Glomerular visceral epithelial cell (primary cell): ENCODE measurements around the gene SYT17.

Experiments used
- DNase-seq: peaks from one replicate; pipeline ENCODE4 v3.0.0-alpha.2; 2016; ENCODE audit errors: extremely low spot score

SYT17 gene

DNA sequence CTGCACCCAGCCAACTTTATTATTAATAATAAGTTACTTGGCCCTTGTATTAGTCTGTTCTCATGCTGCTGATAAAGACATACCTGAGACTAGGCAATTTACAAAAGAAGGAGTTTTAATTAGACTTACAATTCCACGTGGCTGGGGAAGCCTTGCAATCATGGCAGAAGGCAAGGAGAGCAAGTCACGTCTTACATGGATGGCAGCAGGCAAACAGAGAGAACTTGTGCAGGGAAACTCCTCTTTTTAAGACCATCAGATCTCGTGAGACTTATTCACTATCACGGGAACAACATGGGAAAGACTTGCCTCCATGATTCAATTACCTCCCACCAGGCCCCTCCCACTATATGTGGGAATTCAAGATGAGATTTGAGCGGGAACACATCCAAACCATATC is 47.7 kb downstream of the SYT17 start:
- no peak for DNase-seq

DNA sequence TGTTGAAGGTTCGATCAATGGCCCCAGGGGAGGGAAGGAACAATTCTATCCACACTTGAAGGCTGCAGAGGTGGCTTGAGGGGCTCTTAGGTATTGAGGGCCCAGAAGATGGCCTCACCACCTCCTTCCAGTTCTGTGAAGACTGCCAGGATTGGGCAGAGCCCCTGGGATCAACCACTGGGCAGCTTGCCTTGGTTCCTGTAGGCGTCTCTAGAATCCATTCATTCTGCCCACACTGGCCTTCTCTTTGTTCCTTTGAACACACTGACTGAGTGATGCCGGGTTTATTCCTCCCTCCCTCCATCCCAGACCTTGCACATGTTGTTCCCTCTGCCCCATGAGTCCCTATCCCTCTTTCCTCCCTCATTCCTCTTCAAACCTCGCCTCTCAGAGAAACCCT is 50.5 kb downstream of the SYT17 start:
- DNase-seq = no peak

DNA sequence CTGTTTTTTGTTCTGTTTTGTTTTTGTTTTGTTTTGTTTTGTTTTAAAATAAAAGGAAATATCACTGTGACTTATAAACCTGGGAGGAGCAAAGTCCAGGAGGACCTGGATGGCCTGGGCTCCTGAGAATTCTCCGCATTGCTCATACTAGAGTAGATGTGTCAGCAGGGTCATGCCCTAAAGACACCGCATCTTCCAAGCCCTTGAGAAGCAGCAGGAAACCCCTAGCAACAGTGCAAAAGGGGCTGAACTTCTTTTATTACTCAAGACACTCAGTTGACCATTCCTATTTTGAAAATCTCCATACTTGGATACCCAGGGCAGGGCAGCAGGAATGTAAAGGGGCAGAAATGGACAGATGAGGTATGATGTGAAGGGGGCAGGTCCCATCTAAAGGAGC is 51.8 kb downstream of the SYT17 start:
- DNase-seq = no peak

DNA sequence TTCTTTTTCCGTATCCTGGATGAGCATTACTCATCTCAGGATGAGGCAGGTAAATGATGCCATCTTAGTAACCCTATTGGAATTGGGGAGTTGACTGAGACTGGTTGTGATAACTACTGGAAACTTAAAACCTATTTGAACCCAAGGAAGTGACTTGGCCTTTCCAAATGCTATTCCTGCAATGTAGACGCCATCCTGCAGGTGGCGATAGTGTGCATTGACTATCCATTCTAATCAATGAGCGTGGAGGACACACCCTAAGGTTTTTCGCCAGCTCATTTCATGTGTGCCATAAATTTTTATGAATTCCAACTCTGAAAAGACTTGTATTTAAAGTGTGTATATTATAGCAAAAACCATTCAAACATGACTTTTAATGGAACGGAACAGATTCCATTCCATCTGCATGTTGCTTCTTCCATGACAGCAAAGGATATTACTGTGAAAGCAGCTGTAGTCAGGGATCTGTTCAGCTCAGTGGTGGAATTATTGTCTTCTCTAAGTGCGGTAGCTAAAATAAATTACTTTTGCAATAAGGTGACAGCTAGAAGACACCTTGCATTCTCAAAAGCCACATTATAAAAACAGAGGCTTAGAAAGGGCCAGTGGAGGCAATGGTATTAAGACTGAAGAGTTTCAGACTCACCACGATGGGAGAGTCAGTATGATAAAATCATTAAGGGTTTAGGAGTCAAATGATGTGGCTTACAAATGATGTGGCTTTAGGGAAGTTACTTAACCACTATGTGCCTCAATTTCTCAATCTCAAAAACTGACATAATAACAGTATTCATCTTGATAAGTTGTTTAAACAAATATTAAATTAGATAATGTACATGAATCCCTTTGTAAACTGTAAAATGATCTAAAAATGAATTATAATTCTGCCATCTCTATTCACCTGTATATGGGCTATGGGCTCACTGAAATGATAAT is 55.5 kb downstream of the SYT17 start:
- no peak for DNase-seq

DNA sequence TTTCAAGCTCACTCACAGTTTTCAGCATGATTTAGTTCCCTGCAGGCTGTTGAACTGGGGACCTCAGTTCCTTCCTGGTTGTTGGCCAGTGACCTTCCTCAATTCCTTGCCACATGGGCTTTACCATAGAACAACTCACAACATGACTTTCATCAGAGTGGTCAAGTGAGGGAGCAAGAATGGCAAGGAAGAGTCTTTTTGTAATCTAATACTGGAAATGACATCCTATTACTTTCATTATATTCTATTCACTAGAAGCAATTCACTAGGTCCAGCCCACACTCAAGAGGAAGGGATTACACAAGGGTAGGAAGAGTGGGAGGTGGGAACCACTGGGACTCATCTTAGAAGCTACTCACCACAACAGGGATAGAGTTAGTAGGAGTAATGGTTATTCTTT is 57.6 kb downstream of the SYT17 start:
- DNase-seq = no peak

DNA sequence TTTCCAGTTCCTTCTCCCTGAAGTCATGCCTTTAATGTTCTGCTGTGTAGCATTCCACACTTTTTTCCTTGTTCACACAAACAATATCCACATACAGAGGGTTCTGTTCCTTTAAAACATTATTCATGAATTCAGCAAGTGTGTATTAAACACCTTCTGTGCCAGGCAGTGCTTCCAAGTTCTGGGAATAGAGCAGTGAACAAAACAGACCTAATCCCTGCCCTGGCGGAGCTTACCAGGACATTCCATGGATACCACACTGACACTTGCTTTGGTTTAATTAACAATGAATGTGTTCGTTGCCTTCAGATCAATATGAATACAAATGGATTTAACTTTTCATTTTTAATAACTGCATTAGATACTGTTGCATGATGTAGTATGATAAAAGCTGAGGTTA is 59.6 kb downstream of the SYT17 start:
- DNase-seq = no peak

DNA sequence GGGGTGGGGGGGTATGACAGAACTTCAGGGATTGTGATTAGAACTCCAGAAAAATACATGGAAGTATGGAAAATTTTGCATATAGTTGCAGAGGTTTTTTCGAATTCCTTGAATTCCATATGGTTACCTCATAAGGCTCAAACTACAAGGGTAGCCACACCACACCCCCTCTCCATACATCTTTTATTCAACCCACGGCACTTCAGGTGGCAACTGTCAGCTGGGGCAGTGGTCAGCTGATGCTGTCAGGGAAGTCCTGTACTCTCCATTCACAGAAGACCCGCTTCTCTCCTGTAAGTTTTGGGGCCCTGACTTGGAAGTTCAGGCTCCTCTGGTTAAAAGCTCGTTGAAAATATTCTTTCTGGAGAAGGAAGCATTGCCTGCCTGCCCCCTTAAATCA is 60.0 kb downstream of the SYT17 start:
- no peak for DNase-seq

DNA sequence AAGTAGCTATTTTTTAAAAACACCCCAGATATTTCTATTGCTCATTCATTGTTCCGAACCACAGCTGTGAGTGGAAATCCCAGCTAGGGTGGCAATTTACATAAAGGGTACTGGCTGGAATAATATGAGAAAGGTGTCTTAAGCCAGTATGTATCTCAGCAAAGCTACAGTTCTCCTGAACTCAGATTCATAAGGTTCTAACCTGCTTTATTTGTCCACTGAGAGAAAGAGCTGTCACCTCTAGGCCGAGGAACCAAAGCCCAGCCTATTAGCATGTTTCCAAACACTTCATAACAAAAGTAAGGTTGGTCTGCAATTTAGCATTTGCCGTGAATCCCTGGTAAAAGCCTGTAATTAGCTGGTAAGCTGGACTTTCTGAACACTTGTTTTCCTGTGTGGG is 60.5 kb downstream of the SYT17 start:
- no peak for DNase-seq

DNA sequence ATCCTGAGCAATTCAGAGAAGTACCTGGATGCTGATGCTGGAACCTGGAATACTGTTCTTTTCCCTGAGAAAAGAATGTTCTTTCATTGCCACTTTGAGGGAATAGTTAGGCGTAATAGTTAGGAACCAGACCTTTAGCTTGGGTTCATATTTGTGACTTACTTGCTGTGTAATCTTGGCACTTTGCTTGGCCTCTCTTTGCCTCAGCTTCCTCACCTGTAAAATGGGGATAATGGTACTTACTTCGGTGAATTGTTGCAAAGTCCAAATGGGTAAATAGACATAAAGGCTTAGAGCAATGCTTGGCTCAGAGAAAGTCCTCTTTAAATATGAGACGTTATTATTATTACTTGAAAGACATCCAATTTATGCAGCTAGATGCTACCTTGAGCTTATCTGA is 62.5 kb downstream of the SYT17 start:
- DNase-seq = no peak

DNA sequence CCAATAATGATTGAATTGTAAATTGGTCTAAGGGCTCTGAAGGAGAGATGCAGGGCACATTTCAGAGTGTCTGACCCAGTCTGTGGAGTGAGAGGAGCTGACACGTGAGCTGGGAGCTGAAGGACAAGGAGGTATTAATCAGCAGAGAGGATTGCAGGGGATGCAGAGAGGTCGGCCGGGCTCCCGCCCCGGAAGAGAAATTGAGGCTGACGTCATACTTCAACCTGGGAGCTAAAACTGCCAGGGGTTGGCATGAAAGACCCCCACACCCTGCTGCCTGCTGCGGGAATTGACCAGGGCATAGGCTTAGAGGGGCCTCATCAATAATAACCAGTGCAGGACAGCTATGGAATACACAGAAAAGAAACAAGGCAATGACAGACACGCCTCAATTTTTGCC is 63.8 kb downstream of the SYT17 start:
- DNase-seq = no peak

DNA sequence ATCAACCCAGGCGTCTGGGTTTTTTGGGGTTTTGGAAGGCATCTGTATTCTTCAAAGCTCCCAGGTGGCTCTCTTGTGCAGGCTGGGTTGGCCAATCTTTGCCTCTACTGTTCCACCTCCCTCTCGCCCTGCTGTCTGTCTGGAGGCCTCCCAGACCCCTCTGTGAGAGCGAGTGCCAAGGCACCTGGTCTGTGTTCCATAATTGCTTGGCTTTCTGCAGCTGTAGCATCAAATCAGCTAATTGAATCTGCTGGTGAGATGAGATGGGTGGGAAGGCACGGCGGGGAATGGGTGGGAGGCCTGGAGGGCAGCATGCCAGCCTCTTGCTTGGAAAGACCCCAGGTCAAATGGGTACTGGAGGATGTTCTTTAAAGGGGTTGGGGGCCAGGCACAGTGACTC is 64.9 kb downstream of the SYT17 start:
- DNase-seq = no peak

DNA sequence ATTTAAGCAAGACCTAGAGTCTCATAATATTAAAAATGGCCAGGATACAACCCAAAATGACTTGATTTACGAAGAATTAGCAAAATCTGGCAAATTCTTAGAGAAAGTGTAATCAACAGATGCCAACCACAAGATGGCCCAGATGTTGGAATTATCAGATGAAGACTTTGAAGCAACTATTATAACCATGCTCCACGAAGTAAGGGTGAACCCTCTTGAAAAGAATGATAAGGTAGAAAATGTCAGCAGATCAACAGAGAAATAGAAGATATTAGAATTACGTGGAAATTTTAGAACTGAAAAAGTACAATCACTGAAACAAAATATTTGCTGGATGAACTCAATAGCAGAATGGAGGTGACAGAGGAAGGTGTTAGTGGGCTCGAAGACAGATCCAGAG is 67.4 kb downstream of the SYT17 start:
- DNase-seq = no peak

DNA sequence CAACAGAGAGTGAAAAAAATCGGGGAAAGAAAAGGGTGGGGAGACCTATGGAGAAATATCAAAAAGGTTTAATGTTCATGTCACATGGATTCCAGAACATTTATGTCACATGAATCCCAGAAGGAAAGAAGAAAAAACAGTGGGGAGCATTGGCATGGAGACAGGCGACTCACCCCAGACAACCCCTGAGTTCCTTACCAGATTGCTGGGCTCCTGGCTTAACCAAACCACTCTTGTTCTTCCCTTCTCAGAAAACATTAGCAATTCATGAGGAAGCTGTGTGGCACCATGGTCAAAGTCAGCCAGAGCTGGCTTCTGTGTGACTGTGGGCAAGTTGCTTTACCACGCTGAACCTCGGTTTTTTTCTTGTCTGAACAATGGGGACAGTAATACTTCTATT is 67.8 kb downstream of the SYT17 start:
- DNase-seq = no peak

DNA sequence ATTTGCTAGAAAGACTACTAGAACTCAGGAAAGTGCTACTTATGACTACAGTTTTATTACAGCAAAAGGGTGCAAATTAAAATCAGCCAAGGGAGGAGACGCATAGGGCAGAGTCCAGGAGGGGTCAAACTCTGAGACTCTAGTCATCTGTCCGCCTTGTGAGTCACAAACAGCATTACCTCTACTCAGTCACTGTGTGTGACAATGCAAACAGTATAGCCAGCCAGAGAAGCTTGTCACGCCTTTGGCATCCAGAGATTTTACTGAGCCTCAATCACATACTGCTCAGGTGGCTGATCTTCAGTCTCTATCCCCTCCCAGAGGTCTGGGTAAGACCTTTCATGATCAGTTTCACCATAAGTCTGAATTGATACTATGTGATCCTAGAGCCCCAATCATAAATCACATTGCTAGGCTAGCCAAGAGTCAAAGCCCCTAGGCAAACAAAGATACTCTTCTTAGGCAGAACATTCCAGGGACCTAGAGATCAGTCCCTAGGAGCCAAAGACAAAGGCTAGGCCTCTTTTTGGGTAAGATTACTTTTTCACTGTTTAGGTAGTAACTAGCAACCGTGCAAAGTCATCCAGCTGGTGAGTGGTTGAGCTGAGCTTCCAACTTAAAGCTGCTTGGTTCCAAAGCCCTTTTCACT is 68.6 kb downstream of the SYT17 start:
- no peak for DNase-seq

DNA sequence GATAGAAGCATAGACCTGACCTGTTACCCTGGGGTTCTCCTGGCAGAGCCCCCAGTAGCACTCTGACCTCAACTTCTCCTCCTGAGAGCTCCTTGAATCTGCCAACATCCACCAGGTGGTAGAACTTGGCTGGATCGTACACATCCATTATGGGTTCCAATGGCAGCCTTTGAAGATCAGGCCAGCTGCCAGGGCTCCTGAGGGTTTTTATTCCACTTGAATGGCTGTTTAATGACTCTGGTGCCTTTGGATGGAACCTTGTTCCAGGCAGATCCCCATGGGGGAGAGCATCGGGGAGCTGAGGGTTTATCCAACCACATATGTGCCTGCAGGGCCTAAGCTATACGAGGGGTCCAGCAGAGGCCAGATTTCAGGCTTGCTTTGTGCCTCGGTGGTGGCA is 70.4 kb downstream of the SYT17 start:
- no peak for DNase-seq

DNA sequence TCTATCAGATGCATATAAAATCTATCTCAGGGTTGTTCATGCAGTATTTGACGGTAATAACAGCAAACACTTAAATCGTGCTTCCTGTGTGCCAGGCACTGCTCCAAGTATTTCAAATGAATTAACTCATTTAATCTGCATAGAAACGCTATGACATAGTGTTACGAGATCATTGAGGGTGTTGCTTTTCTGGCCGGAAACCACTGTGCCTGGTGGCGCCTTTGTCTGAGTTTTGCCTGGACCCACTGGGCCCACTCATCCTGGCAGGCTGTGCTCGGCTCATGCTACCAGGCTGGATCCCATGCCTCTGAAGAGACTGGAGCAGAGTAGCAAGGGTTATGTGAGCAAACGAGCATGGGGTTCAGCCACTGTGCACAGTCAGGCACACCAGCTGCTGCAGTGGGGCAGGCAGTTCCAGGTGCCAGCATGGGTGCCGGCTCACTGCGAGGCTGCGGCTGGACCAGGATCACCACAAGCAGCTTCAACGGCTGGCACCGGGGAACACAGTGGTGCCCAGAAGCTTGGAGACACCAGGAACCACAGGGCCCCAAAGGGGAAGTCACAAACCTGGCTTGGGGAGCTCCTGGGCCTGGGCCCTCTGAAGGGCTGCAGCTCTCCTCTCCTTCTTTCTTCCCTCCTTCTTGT is 71.6 kb downstream of the SYT17 start:
- DNase-seq = no peak

DNA sequence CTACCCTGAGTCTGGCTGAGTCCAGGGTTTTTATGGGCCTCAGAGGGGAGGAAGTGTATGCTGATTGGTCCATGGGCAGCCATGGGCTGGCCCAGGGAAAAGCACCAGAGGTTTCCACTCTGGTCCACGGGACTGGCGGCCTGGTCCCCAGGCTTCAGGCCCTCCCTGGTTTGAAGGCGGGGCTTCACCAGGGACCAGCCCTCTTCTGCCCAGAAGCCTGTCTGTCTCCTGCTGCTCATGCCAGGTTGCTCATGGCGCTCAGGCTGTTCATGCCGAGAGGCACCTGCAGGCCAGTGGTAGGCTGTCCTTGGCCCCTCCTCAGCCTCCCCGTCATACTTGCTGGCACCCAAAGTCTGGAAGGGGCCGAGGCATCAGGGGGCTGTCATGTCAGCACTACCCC is 72.5 kb downstream of the SYT17 start:
- no peak for DNase-seq

DNA sequence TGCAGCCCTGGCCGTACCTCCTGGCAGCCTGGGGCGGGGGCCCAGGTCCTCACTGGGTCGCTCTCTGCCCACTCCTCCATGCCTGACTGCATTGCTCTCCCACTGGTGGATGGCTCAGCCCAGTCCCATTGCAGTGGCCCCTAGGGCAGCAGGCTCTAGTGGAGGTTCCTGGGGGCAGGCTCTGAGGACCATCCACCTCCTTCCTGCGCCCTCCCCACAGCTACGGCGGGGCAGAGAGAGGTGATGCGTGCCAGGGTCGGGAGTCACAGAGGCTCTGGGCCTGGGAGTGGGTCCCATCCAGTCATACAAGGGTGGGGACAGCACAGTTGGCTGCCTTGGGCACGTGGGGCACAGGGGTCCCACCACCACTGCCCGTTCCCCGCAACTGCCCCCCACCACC is 73.5 kb downstream of the SYT17 start:
- DNase-seq = no peak

DNA sequence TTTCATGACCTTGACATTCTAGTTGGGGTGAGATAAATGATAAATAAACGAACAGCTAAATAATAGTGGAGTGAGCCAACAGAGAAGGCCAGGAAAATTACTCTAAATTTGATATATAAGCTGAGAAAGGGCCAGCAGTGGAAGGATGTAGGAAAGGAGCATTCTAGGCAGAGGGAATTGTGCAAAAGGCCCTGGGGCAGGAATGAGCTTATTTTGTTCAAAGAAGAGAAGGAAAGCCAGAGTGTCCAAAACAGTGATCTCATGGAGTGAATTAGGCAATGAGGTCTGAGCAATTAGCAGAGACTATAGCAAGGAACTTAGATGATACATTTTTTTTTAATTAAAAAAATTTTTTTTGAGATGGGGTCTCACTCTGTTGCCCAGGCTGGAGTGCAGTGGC is 74.1 kb downstream of the SYT17 start:
- no peak for DNase-seq

DNA sequence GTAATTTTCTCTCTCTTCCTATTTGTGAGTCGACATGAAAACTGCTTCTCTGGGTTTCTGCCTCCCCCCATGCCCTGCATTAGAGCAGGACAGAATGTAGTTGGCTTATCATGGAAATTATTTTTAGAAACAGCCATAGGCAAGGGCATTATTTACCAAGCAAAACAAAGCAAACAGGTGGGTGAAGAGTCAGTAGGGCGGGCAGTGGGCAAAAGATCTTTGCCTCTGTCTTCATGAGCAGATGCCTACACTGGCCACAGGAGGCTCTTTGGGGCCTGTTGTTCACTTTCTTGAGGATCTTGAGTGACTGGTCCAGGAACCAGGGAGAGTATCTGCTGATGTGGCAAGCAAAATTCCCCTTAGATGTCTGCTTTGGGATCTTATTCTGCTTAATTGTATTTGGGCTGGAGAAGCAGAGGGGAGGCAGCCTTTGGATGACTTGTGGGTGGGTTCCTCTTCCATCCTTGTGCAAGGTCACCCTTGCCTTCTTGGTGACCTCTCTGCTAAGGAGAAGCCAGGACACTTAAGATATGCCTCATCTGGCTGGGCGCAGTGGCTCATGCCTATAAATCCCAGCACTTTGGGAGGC is 75.0 kb downstream of the SYT17 start:
- no peak for DNase-seq

DNA sequence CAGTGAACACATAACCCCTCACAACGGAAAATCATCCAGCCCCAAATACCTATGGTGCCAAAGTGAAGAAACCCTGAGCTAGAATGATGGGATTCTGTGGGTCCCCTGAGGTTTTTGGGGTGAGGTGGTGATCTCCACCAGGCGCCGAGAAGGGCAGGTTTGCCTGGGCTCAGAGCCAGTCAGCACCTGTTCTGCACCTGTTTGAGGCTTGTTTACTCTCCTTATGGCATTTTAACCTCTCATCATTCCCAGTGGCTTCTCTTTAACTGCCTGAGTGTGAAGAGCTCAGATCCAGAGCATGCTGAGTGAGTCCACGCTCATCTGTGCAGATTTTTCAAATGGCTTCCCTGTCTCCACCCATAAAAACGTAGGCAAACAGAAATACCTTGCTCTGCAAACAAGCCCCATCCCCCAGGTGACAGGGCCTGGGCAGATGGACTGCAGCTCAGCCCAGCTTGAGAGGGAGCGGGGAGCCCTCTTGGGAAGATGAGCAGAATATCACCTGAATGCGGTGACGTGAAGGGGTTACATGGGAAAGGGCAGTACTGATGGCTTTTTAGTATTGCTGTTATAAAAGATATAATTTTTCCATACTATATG is 77.4 kb downstream of the SYT17 start:
- DNase-seq = no peak

DNA sequence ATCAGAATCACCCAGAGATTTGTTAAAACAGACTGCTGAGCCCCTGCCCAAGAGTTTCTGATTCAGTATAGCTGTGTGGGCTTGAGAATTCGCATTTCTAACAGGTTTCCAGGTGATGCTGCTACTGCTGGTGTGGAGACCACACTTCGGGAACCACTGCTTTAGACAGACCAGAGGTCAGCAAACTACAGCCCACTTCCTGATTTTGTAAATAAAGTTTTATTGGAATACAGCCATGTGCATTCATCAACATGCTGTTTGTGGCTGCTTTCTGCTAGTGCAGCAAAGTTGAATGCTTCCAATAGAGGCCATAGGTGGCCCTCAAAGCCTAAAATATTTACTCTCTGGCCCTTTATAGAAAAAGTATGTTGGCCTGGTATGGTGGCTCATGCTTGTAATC is 84.9 kb downstream of the SYT17 start:
- no peak for DNase-seq
